Smooth muscle cell (in vitro differentiated cells): Measurements from ENCODE around the gene SPEG. TPM values are rescaled to one million over a fixed set of nuclear protein-coding genes. Genes with fewer than 3 reads are reported as not detected.

Experiments
- DNase-seq: peaks from one replicate; lab custom pipeline; 2025; ENCODE audit not compliant: unreplicated experiment; lab: John Stamatoyannopoulos, UW
- H2AFZ ChIP-seq: fragments of 200-600 bp; sonication (generic); 2 replicates; pipeline ENCODE4 v1.6.0; 2016; ENCODE audit warnings: antibody characterized with exemption, low read depth, mild to moderate bottlenecking
- H3F3A ChIP-seq: fragments of 200-600 bp; sonication (generic); 2 replicates; pipeline ENCODE4 v1.6.0; 2017; ENCODE audit warnings: antibody characterized with exemption, low read depth
- H3K27ac ChIP-seq: fragments of 200-600 bp; sonication (generic); 2 replicates; pipeline ENCODE4 v1.5.1; 2016; ENCODE audit warnings: low read depth, mild to moderate bottlenecking
- H3K27me3 ChIP-seq: fragments of 200-600 bp; sonication (generic); 2 replicates; pipeline ENCODE4 v1.6.1; 2016; ENCODE audit warnings: low read depth, mild to moderate bottlenecking
- H3K36me3 ChIP-seq: fragments of 200-600 bp; sonication (generic); 2 replicates; pipeline ENCODE4 v1.5.1; 2016; ENCODE audit warnings: low read depth
- H3K4me1 ChIP-seq: fragments of 200-600 bp; sonication (generic); 2 replicates; pipeline ENCODE4 v1.5.1; 2016; ENCODE audit warnings: low read depth
- H3K4me2 ChIP-seq: fragments of 200-600 bp; sonication (generic); 2 replicates; pipeline ENCODE4 v1.6.0; 2016; ENCODE audit warnings: mild to moderate bottlenecking
- H3K4me3 ChIP-seq: fragments of 200-600 bp; sonication (generic); 2 replicates; pipeline ENCODE4 v1.5.1; 2016; ENCODE audit warnings: mild to moderate bottlenecking
- H3K79me2 ChIP-seq: fragments of 200-600 bp; sonication (generic); 2 replicates; pipeline ENCODE4 v1.6.0; 2016; ENCODE audit warnings: low read depth, mild to moderate bottlenecking
- H3K9ac ChIP-seq: fragments of 200-600 bp; sonication (generic); 2 replicates; pipeline ENCODE4 v1.6.0; 2016; ENCODE audit warnings: low read depth
- H3K9me3 ChIP-seq: fragments of 200-600 bp; sonication (generic); replicated peaks from 2 replicates; pipeline ENCODE4 v1.5.1; 2016; ENCODE audit warnings: low read depth
- H4K20me1 ChIP-seq: fragments of 200-600 bp; sonication (generic); 2 replicates; pipeline ENCODE4 v1.6.0; 2016; ENCODE audit warnings: low read depth
- WGBS: methylation state at CpG from one replicate; pipeline ENCODE4 v1.1.7; 2016; ENCODE audit warnings: low lambda C conversion rate; 5-methylcytosine and 5-hydroxymethylcytosine counted together
- polyA plus RNA-seq: library from polyadenylated mRNA; unstranded; fragments of >200 nt; fragmentation: Nextera tagmentation; extraction: Ambion mirVana; gene quantifications from 2 replicates; pipeline ENCODE4 v1.2.1, GENCODE V29; 2016
- total RNA-seq: library from RNA; depleted of rRNA; stranded (reverse); fragments of >200 nt; gene quantifications from 2 replicates; pipeline ENCODE4 v1.2.3, GENCODE V29; 2014
- TF ChIP-seq, protein P1 (sequence below): fragments of 200-600 bp; sonication (generic); IDR thresholded peaks from 2 replicates; pipeline ENCODE4 v1.5.1; 2017; ENCODE audit warnings: borderline replicate concordance, mild to moderate bottlenecking, antibody characterized with exemption; ENCODE audit not compliant: insufficient read depth, poor library complexity, severe bottlenecking

The SPEG gene
- total and polyA plus RNA-seq, 2 experiments from 2014 or later: 14.9 to 37.8 TPM

DNA sequence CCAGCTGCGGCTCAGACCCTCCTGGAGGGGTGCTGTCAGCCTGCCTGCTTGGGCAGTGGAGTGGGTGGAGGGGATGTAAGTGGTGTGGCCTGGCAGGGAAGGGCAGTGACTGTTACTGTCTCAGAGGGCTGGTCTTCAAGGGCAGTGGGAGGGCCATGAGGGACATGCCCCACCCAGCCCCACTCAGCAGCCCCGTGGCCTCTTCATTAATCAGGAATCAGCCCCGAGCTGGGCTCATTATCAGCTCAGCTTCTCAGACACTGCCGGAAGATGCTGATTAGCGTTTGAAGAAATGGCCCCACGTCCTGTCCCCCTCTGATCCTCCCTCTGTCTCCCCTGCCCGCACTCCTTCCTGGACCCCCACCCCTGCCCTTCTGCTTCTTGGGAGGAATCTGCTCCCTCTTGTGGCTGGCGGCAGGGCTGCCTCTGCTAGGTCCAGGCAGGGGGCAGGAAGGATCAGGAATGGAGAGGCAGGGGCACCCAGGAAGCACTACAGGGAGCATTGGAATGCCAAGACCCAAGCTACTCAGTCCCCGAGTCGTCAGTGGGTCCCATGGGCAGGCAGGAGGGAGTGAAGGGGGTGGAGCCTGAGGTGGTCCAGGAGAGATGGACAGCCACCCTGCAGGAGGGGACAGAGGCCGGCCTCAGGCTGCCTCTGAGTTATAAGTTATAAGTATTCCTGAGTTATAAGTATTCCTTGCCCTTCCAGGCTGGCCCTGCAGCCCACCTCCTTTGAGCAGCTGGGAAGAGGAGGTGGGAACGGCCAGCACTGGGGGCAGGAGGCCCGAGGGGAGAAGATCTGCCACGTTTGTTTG is 86.6 kb downstream of the SPEG start:
- H3K4me2 ChIP-seq: peak overlapping the region; percentile 93
- no peak overlapping the region for H2AFZ ChIP-seq
- no peaks in the 10 kb centered on the region for H3K79me2 ChIP-seq
- no peaks in the 10 kb centered on the region for H3K36me3 ChIP-seq
- DNase-seq: peak; percentile 43
- no peak overlapping the region for H3K4me3 ChIP-seq
- no peaks in the 10 kb centered on the region for H3K9me3 ChIP-seq
- H3K27me3 ChIP-seq: no peaks in the 10 kb centered on the region
- peaks cover 5% of the 10 kb centered on the region for H4K20me1 ChIP-seq
- WGBS: 11% methylated on average over 13 of the region's 14 CpGs
- TF ChIP-seq, protein P1, sequence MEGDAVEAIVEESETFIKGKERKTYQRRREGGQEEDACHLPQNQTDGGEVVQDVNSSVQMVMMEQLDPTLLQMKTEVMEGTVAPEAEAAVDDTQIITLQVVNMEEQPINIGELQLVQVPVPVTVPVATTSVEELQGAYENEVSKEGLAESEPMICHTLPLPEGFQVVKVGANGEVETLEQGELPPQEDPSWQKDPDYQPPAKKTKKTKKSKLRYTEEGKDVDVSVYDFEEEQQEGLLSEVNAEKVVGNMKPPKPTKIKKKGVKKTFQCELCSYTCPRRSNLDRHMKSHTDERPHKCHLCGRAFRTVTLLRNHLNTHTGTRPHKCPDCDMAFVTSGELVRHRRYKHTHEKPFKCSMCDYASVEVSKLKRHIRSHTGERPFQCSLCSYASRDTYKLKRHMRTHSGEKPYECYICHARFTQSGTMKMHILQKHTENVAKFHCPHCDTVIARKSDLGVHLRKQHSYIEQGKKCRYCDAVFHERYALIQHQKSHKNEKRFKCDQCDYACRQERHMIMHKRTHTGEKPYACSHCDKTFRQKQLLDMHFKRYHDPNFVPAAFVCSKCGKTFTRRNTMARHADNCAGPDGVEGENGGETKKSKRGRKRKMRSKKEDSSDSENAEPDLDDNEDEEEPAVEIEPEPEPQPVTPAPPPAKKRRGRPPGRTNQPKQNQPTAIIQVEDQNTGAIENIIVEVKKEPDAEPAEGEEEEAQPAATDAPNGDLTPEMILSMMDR: peak; percentile 60
- H3F3A ChIP-seq: no peaks in the 10 kb centered on the region
- no peak overlapping the region for H3K27ac ChIP-seq
- peaks cover 41% of the 10 kb centered on the region for H3K4me1 ChIP-seq
- H3K9ac ChIP-seq: no peak overlapping the region

- Histone ChIP-seq H3K36me3 (no peaks in the 10 kb centered on the region), H3K4me3 (peak overlapping the region; percentile 44), H3K27me3 (no peaks in the 10 kb centered on the region), H2AFZ (no peak overlapping the region), H3K9me3 (no peaks in the 10 kb centered on the region), H3F3A (no peaks in the 10 kb centered on the region), H3K27ac (no peak overlapping the region), H4K20me1 (peaks cover 5% of the 10 kb centered on the region), H3K9ac (no peak overlapping the region), H3K4me2 (peak overlapping the region; percentile 93), H3K79me2 (no peaks in the 10 kb centered on the region), H3K4me1 (peaks cover 52% of the 10 kb centered on the region)
- TF ChIP-seq, protein P1: no peak
- 1% methylated on average over 49 of the region's 70 CpGs for WGBS
- peak; percentile 42 for DNase-seq
These were observed 87.7 kb downstream of the SPEG start for GRCh38 chr2:219522111-219523030.

GRCh38 chr2:219523031-219523671 is 88.5 kb downstream of the SPEG start:
- TF ChIP-seq, protein P1: no peak
- H3K4me3 ChIP-seq: peak overlapping the region; percentile 44
- H2AFZ ChIP-seq: no peak overlapping the region
- no peaks in the 10 kb centered on the region for H3F3A ChIP-seq
- no peak overlapping the region for H3K27ac ChIP-seq
- no peak for DNase-seq
- no peaks in the 10 kb centered on the region for H3K27me3 ChIP-seq
- no peaks in the 10 kb centered on the region for H3K9me3 ChIP-seq
- H3K4me1 ChIP-seq: peaks cover 54% of the 10 kb centered on the region
- H3K9ac ChIP-seq: no peak overlapping the region
- H4K20me1 ChIP-seq: peaks cover 5% of the 10 kb centered on the region
- H3K79me2 ChIP-seq: no peaks in the 10 kb centered on the region
- 22% methylated on average over 22 of the region's 24 CpGs for WGBS
- H3K4me2 ChIP-seq: peak overlapping the region; percentile 93
- H3K36me3 ChIP-seq: no peaks in the 10 kb centered on the region
